GM23338 (cell line): Measurements from ENCODE around the gene PLEKHA7. TPM values are rescaled to one million over a fixed set of nuclear protein-coding genes. Genes with fewer than 3 reads are reported as not detected.

Source experiments
- ATAC-seq: fragments of 200-7000 bp; cut with Tn5 transposase; 3 replicates; pipeline ENCODE4 v1.9.1; 2020
- DNase-seq: peaks from one replicate; pipeline ENCODE4 v3.0.0-alpha.2; 2015; ENCODE audit warnings: low spot score
- H2AFZ ChIP-seq: fragments of 200-600 bp; sonication (generic); 2 replicates; pipeline ENCODE4 v1.8.0; 2016; ENCODE audit warnings: antibody characterized with exemption, mild to moderate bottlenecking, moderate library complexity
- H3F3A ChIP-seq: fragments of 200-600 bp; sonication (generic); replicated peaks from 2 replicates; pipeline ENCODE4 v1.8.0; 2017; ENCODE audit warnings: antibody characterized with exemption, mixed run types, low read depth
- H3K27ac ChIP-seq: fragments of 200-600 bp; sonication (generic); 2 replicates; pipeline ENCODE4 v1.6.1; 2016; ENCODE audit warnings: low read depth
- H3K27me3 ChIP-seq: fragments of 200-600 bp; sonication (generic); 2 replicates; pipeline ENCODE4 v1.8.0; 2016; ENCODE audit warnings: mild to moderate bottlenecking, mixed run types, moderate library complexity; ENCODE audit not compliant: insufficient read depth
- H3K36me3 ChIP-seq: fragments of 200-600 bp; sonication (generic); 2 replicates; pipeline ENCODE4 v1.8.0; 2016; ENCODE audit warnings: mild to moderate bottlenecking; ENCODE audit not compliant: insufficient read depth
- H3K4me1 ChIP-seq: fragments of 200-600 bp; sonication (generic); 2 replicates; pipeline ENCODE4 v1.8.0; 2016; ENCODE audit warnings: mild to moderate bottlenecking, moderate library complexity; ENCODE audit not compliant: insufficient read depth
- H3K4me2 ChIP-seq: fragments of 200-600 bp; sonication (generic); 2 replicates; pipeline ENCODE4 v1.7.1; 2017; ENCODE audit warnings: mixed run types
- H3K4me3 ChIP-seq: fragments of 200-600 bp; sonication (generic); 2 replicates; pipeline ENCODE4 v1.6.1; 2016; ENCODE audit warnings: mixed run types
- H3K79me2 ChIP-seq: fragments of 200-600 bp; sonication (generic); replicated peaks from 2 replicates; pipeline ENCODE4 v1.8.0; 2017; ENCODE audit warnings: mild to moderate bottlenecking; ENCODE audit not compliant: insufficient read depth
- H3K9me2 ChIP-seq: fragments of 200-600 bp; sonication (generic); 2 replicates; pipeline ENCODE4 v1.8.0; 2017; ENCODE audit not compliant: insufficient read depth
- H4K20me1 ChIP-seq: fragments of 200-600 bp; sonication (generic); replicated peaks from 2 replicates; pipeline ENCODE4 v1.8.0; 2017; ENCODE audit warnings: mild to moderate bottlenecking; ENCODE audit not compliant: insufficient read depth
- H3K27ac Mint-ChIP-seq: 2 replicates; pipeline ENCODE4 v1.8.0; 2020; ENCODE audit warnings: inconsistent platforms, mild to moderate bottlenecking, moderate library complexity, mixed read lengths
- H3K27me3 Mint-ChIP-seq: 3 replicates; pipeline ENCODE4 v1.8.0; 2022; ENCODE audit warnings: low read depth, mild to moderate bottlenecking, moderate library complexity, mixed read lengths, inconsistent platforms; ENCODE audit not compliant: insufficient read depth, poor library complexity
- H3K36me3 Mint-ChIP-seq: 3 replicates; pipeline ENCODE4 v1.8.0; 2021; ENCODE audit warnings: low read depth, mild to moderate bottlenecking, inconsistent platforms, moderate library complexity, mixed read lengths
- H3K4me1 Mint-ChIP-seq: 3 replicates; pipeline ENCODE4 v1.8.0; 2020; ENCODE audit warnings: mild to moderate bottlenecking, inconsistent platforms, mixed read lengths
- H3K4me3 Mint-ChIP-seq: 3 replicates; pipeline ENCODE4 v1.8.0; 2021; ENCODE audit warnings: moderate library complexity, mild to moderate bottlenecking, inconsistent platforms, mixed read lengths
- H3K9me3 Mint-ChIP-seq: 3 replicates; pipeline ENCODE4 v1.8.0; 2020; ENCODE audit warnings: moderate library complexity, mild to moderate bottlenecking, inconsistent platforms, mixed read lengths
- ETS1 ChIP-seq: IDR thresholded peaks from 2 replicates; pipeline ENCODE4 v1.6.1; 2016; ENCODE audit warnings: antibody characterized with exemption
- ZNF462 ChIP-seq: fragments of 250-450 bp; sonication (Bioruptor Pico); IDR thresholded peaks from 2 replicates; pipeline ENCODE4 v1.5.0; 2020; ENCODE audit warnings: mild to moderate bottlenecking, moderate library complexity
- polyA plus RNA-seq: library from polyadenylated mRNA; unstranded; fragments of >200 nt; fragmentation: Nextera tagmentation; extraction: Ambion mirVana; gene quantifications from 2 replicates; pipeline ENCODE4 v1.2.1, GENCODE V29; 2016
- total RNA-seq: library from RNA; depleted of rRNA; stranded (reverse); fragments of >200 nt; shearing (Covaris generic); gene quantifications from 2 replicates; pipeline ENCODE4 v1.2.3, GENCODE V29; 2014

PLEKHA7 gene
- total and polyA plus RNA-seq, 2 experiments from 2014 or later = 9.7 to 15.8 TPM

- H3K9me2 ChIP-seq = no peaks in the 10 kb centered on the region
- no peaks in the 10 kb centered on the region; the same call in 1 of the 2 replicates for H3K79me2 ChIP-seq
- no peak for TF ChIP-seq ETS1
- TF ChIP-seq ZNF462 (CRISPR knock-in tag) = no peak
- H3F3A ChIP-seq = no peaks in the 10 kb centered on the region
- Mint-ChIP-seq H3K4me3 (no peak overlapping the region), H3K36me3 (no peaks in the 10 kb centered on the region), H3K9me3 (no peaks in the 10 kb centered on the region), H3K27me3 (peaks cover 4% of the 10 kb centered on the region), H3K27ac (no peak overlapping the region), H3K4me1 (peaks cover 32% of the 10 kb centered on the region)
- H3K27me3 ChIP-seq = no peaks in the 10 kb centered on the region
- H4K20me1 ChIP-seq = no peaks in the 10 kb centered on the region; the same call in 1 of the 2 replicates
- peaks cover 19% of the 10 kb centered on the region for H3K4me1 ChIP-seq
- peak overlapping the region; percentile 23; the same call in 1 of the 2 replicates for H3K4me2 ChIP-seq
- no peak overlapping the region for H3K4me3 ChIP-seq
- DNase-seq (peak; percentile 43), ATAC-seq (peak; percentile 62)
- no peak overlapping the region for H2AFZ ChIP-seq
- no peak overlapping the region for H3K27ac ChIP-seq
- no peaks in the 10 kb centered on the region for H3K36me3 ChIP-seq
Observed at GRCh38 chr11:16946477-16947282, 67.5 kb downstream of the PLEKHA7 start.
